SK-N-SH (cell line): Measurements from ENCODE around the gene XAGE2. TPM values are rescaled to one million over a fixed set of nuclear protein-coding genes. Genes with fewer than 3 reads are reported as not detected.

Experiments
- CTCF ChIA-PET: fragments of 300-600, 350-600 bp; formaldehyde crosslinking; extraction: SDS; loops from one replicate; lab custom pipeline; 2021; lab: Yijun Ruan, JAX
- POLR2A ChIA-PET: fragments of 350-600 bp; sonication (Branson Sonifier 250); formaldehyde crosslinking; extraction: SDS; loops from one replicate; lab custom pipeline; 2020; ENCODE audit warnings: antibody characterized with exemption, inconsistent platforms; lab: Yijun Ruan, JAX
- DNase-seq: peaks from one replicate; pipeline ENCODE4 v3.0.0; 2012
- H2AFZ ChIP-seq: fragments of 200-600 bp; sonication (generic); 2 replicates; pipeline ENCODE4 v1.8.1; 2016; ENCODE audit warnings: antibody characterized with exemption, mild to moderate bottlenecking, low read depth
- H3F3A ChIP-seq: fragments of 200-600 bp; sonication (generic); replicated peaks from 2 replicates; pipeline ENCODE3; 2016; ENCODE audit warnings: antibody characterized with exemption, mild to moderate bottlenecking; ENCODE audit not compliant: insufficient read depth
- H3K27ac ChIP-seq, 2 experiments: fragments of 200-500 bp in 1 of 2; fragments of 200-600 bp in 1 of 2; sonication (Bioruptor generic) in 1 of 2; sonication (generic), shearing (Covaris generic) in 1 of 2; 2 replicates each; pipeline versions ENCODE4 v1.5.1 to v1.6.1; 2014 to 2016; ENCODE audit warnings: low read depth in 2 of 2, inconsistent platforms in 1 of 2, low read length in 1 of 2, mild to moderate bottlenecking in 1 of 2, mixed read lengths in 1 of 2
- H3K27me3 ChIP-seq: fragments of 200-600 bp; sonication (generic), shearing (Covaris generic); 2 replicates; pipeline ENCODE4 v1.6.1; 2016; ENCODE audit warnings: mixed run types; ENCODE audit not compliant: insufficient read depth
- H3K36me3 ChIP-seq, 2 experiments: fragments of 200-500 bp in 1 of 2; fragments of 200-600 bp in 1 of 2; sonication (Bioruptor generic) in 1 of 2; sonication (generic) in 1 of 2; replicated peaks in 1 of 2; 2 replicates each; pipeline versions ENCODE3 to v1.5.1; 2014 to 2016; ENCODE audit warnings: low read length in 1 of 2, mild to moderate bottlenecking in 1 of 2; ENCODE audit not compliant: insufficient read depth in 2 of 2, control insufficient read depth in 1 of 2
- H3K4me1 ChIP-seq, 2 experiments: fragments of 200-500 bp in 1 of 2; fragments of 200-600 bp in 1 of 2; sonication (Bioruptor generic) in 1 of 2; sonication (generic), shearing (Covaris generic) in 1 of 2; 2 replicates each; pipeline versions ENCODE4 v1.5.1 to v1.6.1; 2014 to 2016; ENCODE audit warnings: low read depth in 1 of 2, low read length in 1 of 2, mixed run types in 1 of 2; ENCODE audit not compliant: insufficient read depth in 2 of 2, control insufficient read depth in 1 of 2
- H3K4me2 ChIP-seq: fragments of 200-600 bp; sonication (generic), shearing (Covaris generic); 2 replicates; pipeline ENCODE4 v1.6.1; 2017; ENCODE audit warnings: mixed run types
- H3K4me3 ChIP-seq, 2 experiments: fragments of 200-500 bp in 1 of 2; fragments of 200-600 bp in 1 of 2; sonication (Bioruptor generic) in 1 of 2; sonication (generic), shearing (Covaris generic) in 1 of 2; 2 replicates each; pipeline versions ENCODE4 v1.5.1 to v1.8.1; 2014 to 2016; ENCODE audit warnings: low read depth in 2 of 2, inconsistent platforms in 1 of 2, low read length in 1 of 2, mild to moderate bottlenecking in 1 of 2, mixed read lengths in 1 of 2, moderate library complexity in 1 of 2
- H3K79me2 ChIP-seq: fragments of 200-600 bp; sonication (generic); 2 replicates; pipeline ENCODE4 v1.8.1; 2017; ENCODE audit warnings: mild to moderate bottlenecking; ENCODE audit not compliant: insufficient read depth
- H3K9ac ChIP-seq: fragments of 200-600 bp; sonication (generic); 2 replicates; pipeline ENCODE4 v1.6.1; 2017; ENCODE audit warnings: mixed run types
- H3K9me2 ChIP-seq: fragments of 200-600 bp; sonication (generic); 2 replicates; pipeline ENCODE4 v1.6.1; 2017; ENCODE audit warnings: mixed run types
- H3K9me3 ChIP-seq: fragments of 200-600 bp; sonication (generic); 2 replicates; pipeline ENCODE4 v1.6.1; 2017; ENCODE audit warnings: mixed run types, mild to moderate bottlenecking, moderate library complexity
- H4K20me1 ChIP-seq: fragments of 200-600 bp; sonication (generic); 2 replicates; pipeline ENCODE4 v1.6.1; 2017; ENCODE audit warnings: mild to moderate bottlenecking, mixed run types; ENCODE audit not compliant: insufficient read depth
- CHD2 ChIP-seq: fragments of 150-350 bp; IDR thresholded peaks from 2 replicates; pipeline ENCODE4 v1.6.1; 2018; ENCODE audit warnings: low read length; ENCODE audit not compliant: partially characterized antibody
- CTCF ChIP-seq: fragments of 200-600 bp; sonication (generic); IDR thresholded peaks from 2 replicates; pipeline ENCODE4 v1.6.1; 2017; ENCODE audit warnings: antibody characterized with exemption, mild to moderate bottlenecking, moderate library complexity
- ELF1 ChIP-seq: IDR thresholded peaks from 2 replicates; pipeline ENCODE4 v1.4.0; 2012
- EP300 ChIP-seq, 2 experiments: IDR thresholded peaks; 2 replicates each; pipeline versions ENCODE4 v1.4.0 to v1.6.1; 2012; ENCODE audit warnings: borderline replicate concordance in 1 of 2, low read depth in 1 of 2, low read length in 1 of 2
- EZH2phosphoT487 ChIP-seq: fragments of 200-600 bp; sonication (generic); IDR thresholded peaks from 2 replicates; pipeline ENCODE4 v1.6.1; 2017; ENCODE audit warnings: low read depth, mixed run types, mild to moderate bottlenecking, antibody characterized with exemption, moderate library complexity, borderline replicate concordance
- FOSL2 ChIP-seq: IDR thresholded peaks from 2 replicates; pipeline ENCODE4 v1.4.0; 2012; ENCODE audit warnings: low read depth, mild to moderate bottlenecking, moderate library complexity, borderline replicate concordance
- GABPA ChIP-seq: IDR thresholded peaks from 2 replicates; pipeline ENCODE4 v1.4.0; 2012; ENCODE audit warnings: low read depth, mild to moderate bottlenecking
- MXI1 ChIP-seq: IDR thresholded peaks from 2 replicates; pipeline ENCODE4 v1.6.1; 2012; ENCODE audit warnings: mild to moderate bottlenecking, low read depth, low read length, improper control_type of control experiment
- PBX3 ChIP-seq: IDR thresholded peaks from 2 replicates; pipeline ENCODE4; 2012
- RAD21 ChIP-seq: IDR thresholded peaks from 2 replicates; pipeline ENCODE4 v1.6.1; 2012; ENCODE audit warnings: mild to moderate bottlenecking, low read length
- RCOR1 ChIP-seq: fragments of 150-350 bp; IDR thresholded peaks from 2 replicates; pipeline ENCODE4 v1.6.1; 2017; ENCODE audit warnings: antibody characterized with exemption, low read length
- REST ChIP-seq: IDR thresholded peaks from 2 replicates; pipeline ENCODE4 v1.6.1; 2012; ENCODE audit warnings: mild to moderate bottlenecking, low read depth, low read length, moderate library complexity
- RFX5 ChIP-seq: IDR thresholded peaks from 2 replicates; pipeline ENCODE4 v1.6.1; 2012; ENCODE audit warnings: mild to moderate bottlenecking, improper control_type of control experiment, low read length
- SIN3A ChIP-seq: IDR thresholded peaks from 2 replicates; pipeline ENCODE4 v1.6.1; 2012; ENCODE audit warnings: low read depth, mild to moderate bottlenecking, low read length, moderate library complexity, borderline replicate concordance
- SMC3 ChIP-seq: IDR thresholded peaks from 2 replicates; pipeline ENCODE4 v1.6.1; 2012; ENCODE audit warnings: low read depth, low read length, improper control_type of control experiment
- TCF12 ChIP-seq: IDR thresholded peaks from 2 replicates; pipeline ENCODE4 v1.4.0; 2012
- TEAD4 ChIP-seq: IDR thresholded peaks from 2 replicates; pipeline ENCODE4 v1.4.0; 2012; ENCODE audit warnings: mild to moderate bottlenecking, borderline replicate concordance; ENCODE audit not compliant: insufficient read depth
- USF2 ChIP-seq: fragments of 150-350 bp; IDR thresholded peaks from 2 replicates; pipeline ENCODE4 v1.6.1; 2017; ENCODE audit warnings: antibody characterized with exemption, low read length, low read depth, borderline replicate concordance
- ZBTB33 ChIP-seq: IDR thresholded peaks from 2 replicates; pipeline ENCODE4 v1.4.0; 2012; ENCODE audit warnings: low read depth, borderline replicate concordance
- WGBS: methylation state at CpG from one replicate; pipeline ENCODE4 v1.1.6; 2017; ENCODE audit warnings: low lambda C conversion rate; 5-methylcytosine and 5-hydroxymethylcytosine counted together
- polyA plus RNA-seq, 3 experiments: library from polyadenylated mRNA; depleted of rRNA; stranded (reverse); fragments of >200 nt; gene quantifications; 2 replicates each; pipeline ENCODE4 v1.2.3, GENCODE V29; 2012

Gene XAGE2
- polyA plus RNA-seq, 1 of the 3 experiments (the other 2 are of a cell fraction) = 0.13 TPM

GRCh38 chrX:52420824-52421443 lies 52.1 kb downstream of the XAGE2 start:
- H3K9ac ChIP-seq = no peak overlapping the region
- 6% methylated on average over 8 of the region's 8 CpGs for WGBS
- H2AFZ ChIP-seq = no peak overlapping the region
- CTCF ChIA-PET = no interaction called here
- H3K4me3 ChIP-seq = no peak overlapping the region
- no peaks in the 10 kb centered on the region for H4K20me1 ChIP-seq
- no peak overlapping the region for H3K4me2 ChIP-seq
- H3K4me1 ChIP-seq = peaks cover 0 to 5% of the 10 kb centered on the region in 2 experiments; a peak in 1 of 4 replicates
- H3K9me2 ChIP-seq = no peaks in the 10 kb centered on the region
- POLR2A ChIA-PET = no interaction called here
- H3F3A ChIP-seq = peaks cover 3% of the 10 kb centered on the region
- H3K79me2 ChIP-seq = no peaks in the 10 kb centered on the region
- H3K36me3 ChIP-seq = no peaks in the 10 kb centered on the region
- TF ChIP-seq TEAD4 (no peak), ELF1 (no peak), SMC3 (no peak), USF2 (no peak), TCF12 (no peak), RAD21 (no peak), CHD2 (no peak), FOSL2 (no peak), MXI1 (no peak), RCOR1 (no peak), ZBTB33 (no peak), SIN3A (no peak), REST (no peak), RFX5 (no peak), EP300 (IDR thresholded peaks at IDR 0.05; ENCODE audit: borderline replicate concordance in 1 of 2, low read depth in 1 of 2, low read length in 1 of 2) (no peak), GABPA (no peak), EZH2phosphoT487 (no peak), PBX3 (no peak), CTCF (no peak)
- H3K9me3 ChIP-seq = no peaks in the 10 kb centered on the region
- no peak overlapping the region for H3K27ac ChIP-seq
- DNase-seq = no peak
- H3K27me3 ChIP-seq = peaks cover 33% of the 10 kb centered on the region; the same call in 1 of the 2 replicates
